K562 (cell line): Measurements from ENCODE around the gene SMG5. TPM values are rescaled to one million over a fixed set of nuclear protein-coding genes. Genes with fewer than 3 reads are reported as not detected.
A peak's percentile ranks its signal among the peaks of the same experiment; 100 is the strongest.

Experiments
- DPF2 ChIP-seq: fragments of 450-650 bp; IDR thresholded peaks from 2 replicates; pipeline ENCODE4 v1.6.1; 2016
- KLF6 ChIP-seq: fragments of 250-450 bp; sonication (Bioruptor Pico); IDR thresholded peaks from 2 replicates; pipeline ENCODE4 v1.4.0; 2020; ENCODE audit warnings: mild to moderate bottlenecking, moderate library complexity, borderline replicate concordance
- LCOR ChIP-seq: sonication (generic); formaldehyde crosslinking; IDR thresholded peaks from 2 replicates; pipeline ENCODE4 v1.8.0; 2022; ENCODE audit warnings: mild to moderate bottlenecking, missing genetic modification reagents
- MEF2D ChIP-seq: conservative IDR thresholded peaks from 2 replicates; pipeline ENCODE4 v1.6.1; 2016; ENCODE audit warnings: low read depth, missing genetic modification characterization, missing compliant biosample characterization
- MEIS2 ChIP-seq: fragments of 450-650 bp; IDR thresholded peaks from 2 replicates; pipeline ENCODE4 v1.6.1; 2014; ENCODE audit warnings: mild to moderate bottlenecking; ENCODE audit not compliant: partially characterized antibody
- MYNN ChIP-seq, 2 experiments: sonication (generic); formaldehyde crosslinking in 1 of 2; IDR thresholded peaks; 2 replicates each; pipeline versions ENCODE4 v1.5.0 to v1.6.1; 2016 to 2020; ENCODE audit warnings: antibody characterized with exemption in 1 of 2, missing genetic modification reagents in 1 of 2
- NCOR1 ChIP-seq: fragments of 450-650 bp; IDR thresholded peaks from 2 replicates; pipeline ENCODE4 v1.6.1; 2016; ENCODE audit warnings: mild to moderate bottlenecking, moderate library complexity
- ZNF644 ChIP-seq: fragments of 200-800 bp; sonication (Bioruptor generic); IDR thresholded peaks from 2 replicates; pipeline ENCODE4 v1.6.1; 2016; ENCODE audit warnings: low read depth, missing genetic modification characterization, missing compliant biosample characterization
- polyA plus RNA-seq, 8 experiments: library from polyadenylated mRNA; depleted of rRNA in 4 of 8; stranded (reverse) in 5 of 8; unstranded in 3 of 8; fragments of >200 nt; fragmentation: Nextera tagmentation in 2 of 8; fragmentation: Illumina TruSeq in 1 of 8; extraction: Ambion mirVana in 2 of 8; extraction: Trizol in 1 of 8; gene quantifications; 2 replicates each; pipeline versions ENCODE4 v1.2.1 to v1.2.3, GENCODE V29; 2011 to 2014; ENCODE audit warnings: inconsistent platforms in 1 of 8, missing spikeins in 1 of 8
- total RNA-seq, 7 experiments: library from RNA; depleted of rRNA in 6 of 7; stranded (reverse); fragments of >200 nt in 6 of 7; fragmentation: Illumina TruSeq in 2 of 7; extraction: Trizol in 2 of 7; gene quantifications; 2 replicates each; pipeline versions ENCODE4 v1.2.1 to v1.2.3, GENCODE V29; 2011 to 2021; ENCODE audit warnings: low replicate concordance in 1 of 7
- TF ChIP-seq, protein P1 (sequence below): sonication (generic); formaldehyde crosslinking; IDR thresholded peaks from 2 replicates; pipeline ENCODE4 v1.8.0; 2022; ENCODE audit warnings: mild to moderate bottlenecking, missing genetic modification reagents
- TF ChIP-seq, protein P2 (sequence below), 3 experiments: fragments of 200-800 bp in 1 of 3; sonication (Bioruptor generic) in 1 of 3; sonication (generic) in 1 of 3; formaldehyde crosslinking in 1 of 3; IDR thresholded peaks; 2 replicates each; pipeline versions ENCODE4 v1.6.1 to v1.8.0; 2016 to 2022; ENCODE audit warnings: mild to moderate bottlenecking in 2 of 3, missing compliant biosample characterization in 2 of 3, missing genetic modification characterization in 2 of 3, missing genetic modification reagents in 1 of 3
- TF ChIP-seq, protein P3 (sequence below): fragments of 250-450 bp; sonication (Bioruptor Pico); IDR thresholded peaks from 2 replicates; pipeline ENCODE4 v1.8.0; 2021; ENCODE audit warnings: borderline replicate concordance, mild to moderate bottlenecking, moderate library complexity; ENCODE audit not compliant: poor library complexity, severe bottlenecking
- TF ChIP-seq, protein P4 (sequence below), 2 experiments: fragments of 250-450 bp in 1 of 2; fragments of 450-650 bp in 1 of 2; sonication (Bioruptor Pico) in 1 of 2; IDR thresholded peaks; 2 replicates each; pipeline versions ENCODE4 v1.6.1 to v1.8.0; 2016 to 2021; ENCODE audit warnings: mild to moderate bottlenecking in 2 of 2, moderate library complexity in 2 of 2, missing compliant biosample characterization in 1 of 2, missing genetic modification characterization in 1 of 2
- TF ChIP-seq, protein P5 (sequence below): fragments of 450-650 bp; IDR thresholded peaks from 2 replicates; pipeline ENCODE4 v1.6.1; 2016; ENCODE audit warnings: antibody characterized with exemption
- TF ChIP-seq, protein P6 (sequence below), 2 experiments: fragments of 450-650 bp in 1 of 2; sonication (generic) in 1 of 2; formaldehyde crosslinking in 1 of 2; IDR thresholded peaks in 1 of 2; conservative IDR thresholded peaks in 1 of 2; 2 replicates each; pipeline versions ENCODE4 v1.6.1 to v1.8.1; 2016 to 2023; ENCODE audit warnings: mild to moderate bottlenecking in 2 of 2, moderate library complexity in 2 of 2, inconsistent platforms in 1 of 2, missing genetic modification reagents in 1 of 2
- TF ChIP-seq, protein P7 (sequence below), 2 experiments: fragments of 450-650 bp; conservative IDR thresholded peaks; 2 replicates each; pipeline ENCODE4 v1.6.1; 2017; ENCODE audit warnings: mild to moderate bottlenecking in 2 of 2, moderate library complexity in 2 of 2

SMG5 gene
- total and polyA plus RNA-seq, 9 of the 15 experiments (the other 6 are each of a cell fraction or from before 2014, with no cell fraction given): 1.4 to 85.9 (median 53.0) TPM

DNA sequence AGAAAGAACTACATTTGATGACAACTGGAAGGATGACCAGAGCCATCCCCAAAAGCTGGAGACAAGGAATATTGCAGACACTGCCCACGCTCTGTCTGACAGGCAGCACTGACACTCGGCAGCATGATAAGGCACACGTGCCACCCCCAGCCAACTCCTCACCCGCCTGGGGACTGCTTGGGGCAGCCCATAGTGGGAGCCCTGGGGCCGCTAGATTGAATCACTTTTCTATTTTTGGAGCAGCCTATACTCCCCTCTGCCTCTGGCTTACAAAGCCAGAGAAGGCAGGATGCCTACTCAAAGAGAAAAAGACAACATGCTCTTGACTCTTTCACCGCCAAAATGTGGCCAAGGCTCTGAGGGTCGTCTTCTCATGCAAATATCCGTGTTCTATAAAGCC, 1.3 kb downstream of the SMG5 start (continued):
- TF ChIP-seq, protein P1, sequence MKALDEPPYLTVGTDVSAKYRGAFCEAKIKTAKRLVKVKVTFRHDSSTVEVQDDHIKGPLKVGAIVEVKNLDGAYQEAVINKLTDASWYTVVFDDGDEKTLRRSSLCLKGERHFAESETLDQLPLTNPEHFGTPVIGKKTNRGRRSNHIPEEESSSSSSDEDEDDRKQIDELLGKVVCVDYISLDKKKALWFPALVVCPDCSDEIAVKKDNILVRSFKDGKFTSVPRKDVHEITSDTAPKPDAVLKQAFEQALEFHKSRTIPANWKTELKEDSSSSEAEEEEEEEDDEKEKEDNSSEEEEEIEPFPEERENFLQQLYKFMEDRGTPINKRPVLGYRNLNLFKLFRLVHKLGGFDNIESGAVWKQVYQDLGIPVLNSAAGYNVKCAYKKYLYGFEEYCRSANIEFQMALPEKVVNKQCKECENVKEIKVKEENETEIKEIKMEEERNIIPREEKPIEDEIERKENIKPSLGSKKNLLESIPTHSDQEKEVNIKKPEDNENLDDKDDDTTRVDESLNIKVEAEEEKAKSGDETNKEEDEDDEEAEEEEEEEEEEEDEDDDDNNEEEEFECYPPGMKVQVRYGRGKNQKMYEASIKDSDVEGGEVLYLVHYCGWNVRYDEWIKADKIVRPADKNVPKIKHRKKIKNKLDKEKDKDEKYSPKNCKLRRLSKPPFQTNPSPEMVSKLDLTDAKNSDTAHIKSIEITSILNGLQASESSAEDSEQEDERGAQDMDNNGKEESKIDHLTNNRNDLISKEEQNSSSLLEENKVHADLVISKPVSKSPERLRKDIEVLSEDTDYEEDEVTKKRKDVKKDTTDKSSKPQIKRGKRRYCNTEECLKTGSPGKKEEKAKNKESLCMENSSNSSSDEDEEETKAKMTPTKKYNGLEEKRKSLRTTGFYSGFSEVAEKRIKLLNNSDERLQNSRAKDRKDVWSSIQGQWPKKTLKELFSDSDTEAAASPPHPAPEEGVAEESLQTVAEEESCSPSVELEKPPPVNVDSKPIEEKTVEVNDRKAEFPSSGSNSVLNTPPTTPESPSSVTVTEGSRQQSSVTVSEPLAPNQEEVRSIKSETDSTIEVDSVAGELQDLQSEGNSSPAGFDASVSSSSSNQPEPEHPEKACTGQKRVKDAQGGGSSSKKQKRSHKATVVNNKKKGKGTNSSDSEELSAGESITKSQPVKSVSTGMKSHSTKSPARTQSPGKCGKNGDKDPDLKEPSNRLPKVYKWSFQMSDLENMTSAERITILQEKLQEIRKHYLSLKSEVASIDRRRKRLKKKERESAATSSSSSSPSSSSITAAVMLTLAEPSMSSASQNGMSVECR (CRISPR knock-in tag): peak; percentile 98
- TF ChIP-seq, protein P2, sequence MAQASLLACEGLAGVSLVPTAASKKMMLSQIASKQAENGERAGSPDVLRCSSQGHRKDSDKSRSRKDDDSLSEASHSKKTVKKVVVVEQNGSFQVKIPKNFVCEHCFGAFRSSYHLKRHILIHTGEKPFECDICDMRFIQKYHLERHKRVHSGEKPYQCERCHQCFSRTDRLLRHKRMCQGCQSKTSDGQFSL (CRISPR knock-in tag; IDR thresholded peaks at IDR 0.05): no peak
- TF ChIP-seq, protein P2 (tag; IDR thresholded peaks at IDR 0.05): no peak
- TF ChIP-seq, protein P3, sequence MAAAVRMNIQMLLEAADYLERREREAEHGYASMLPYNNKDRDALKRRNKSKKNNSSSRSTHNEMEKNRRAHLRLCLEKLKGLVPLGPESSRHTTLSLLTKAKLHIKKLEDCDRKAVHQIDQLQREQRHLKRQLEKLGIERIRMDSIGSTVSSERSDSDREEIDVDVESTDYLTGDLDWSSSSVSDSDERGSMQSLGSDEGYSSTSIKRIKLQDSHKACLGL (CRISPR knock-in tag): peak; percentile 87
- TF ChIP-seq MEIS2 (peak; percentile 37), DPF2 (peak; percentile 25; the same call in 1 of the 2 replicates), MYNN (IDR thresholded peaks at IDR 0.05) (0 out of 2 replicates have a peak, but pooled peaks have one; percentile 42), MYNN (CRISPR knock-in tag; IDR thresholded peaks at IDR 0.05) (no peak), NCOR1 (peak; percentile 51), KLF6 (CRISPR knock-in tag) (no peak), ZNF644 (tag) (no peak), LCOR (CRISPR knock-in tag) (peak; percentile 55; the same call in 1 of the 2 replicates), MEF2D (peak; percentile 94)
- TF ChIP-seq, protein P4, sequence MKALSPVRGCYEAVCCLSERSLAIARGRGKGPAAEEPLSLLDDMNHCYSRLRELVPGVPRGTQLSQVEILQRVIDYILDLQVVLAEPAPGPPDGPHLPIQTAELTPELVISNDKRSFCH (CRISPR knock-in tag; IDR thresholded peaks at IDR 0.05): no peak
- TF ChIP-seq, protein P4 (tag; IDR thresholded peaks at IDR 0.05): no peak
- TF ChIP-seq, protein P5, sequence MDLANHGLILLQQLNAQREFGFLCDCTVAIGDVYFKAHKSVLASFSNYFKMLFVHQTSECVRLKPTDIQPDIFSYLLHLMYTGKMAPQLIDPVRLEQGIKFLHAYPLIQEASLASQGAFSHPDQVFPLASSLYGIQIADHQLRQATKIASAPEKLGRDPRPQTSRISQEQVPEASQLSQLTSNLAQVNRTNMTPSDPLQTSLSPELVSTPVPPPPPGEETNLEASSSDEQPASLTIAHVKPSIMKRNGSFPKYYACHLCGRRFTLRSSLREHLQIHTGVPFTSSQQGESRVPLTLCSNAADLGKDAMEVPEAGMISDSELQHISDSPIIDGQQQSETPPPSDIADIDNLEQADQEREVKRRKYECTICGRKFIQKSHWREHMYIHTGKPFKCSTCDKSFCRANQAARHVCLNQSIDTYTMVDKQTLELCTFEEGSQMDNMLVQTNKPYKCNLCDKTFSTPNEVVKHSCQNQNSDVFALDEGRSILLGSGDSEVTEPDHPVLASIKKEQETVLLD: no peak
- TF ChIP-seq, protein P6, sequence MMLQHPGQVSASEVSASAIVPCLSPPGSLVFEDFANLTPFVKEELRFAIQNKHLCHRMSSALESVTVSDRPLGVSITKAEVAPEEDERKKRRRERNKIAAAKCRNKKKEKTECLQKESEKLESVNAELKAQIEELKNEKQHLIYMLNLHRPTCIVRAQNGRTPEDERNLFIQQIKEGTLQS (IDR thresholded peaks at IDR 0.05): peak; percentile 59
- TF ChIP-seq, protein P6 (CRISPR knock-in tag; conservative IDR thresholded peaks at IDR 0.05): no peak
- TF ChIP-seq, protein P7, sequence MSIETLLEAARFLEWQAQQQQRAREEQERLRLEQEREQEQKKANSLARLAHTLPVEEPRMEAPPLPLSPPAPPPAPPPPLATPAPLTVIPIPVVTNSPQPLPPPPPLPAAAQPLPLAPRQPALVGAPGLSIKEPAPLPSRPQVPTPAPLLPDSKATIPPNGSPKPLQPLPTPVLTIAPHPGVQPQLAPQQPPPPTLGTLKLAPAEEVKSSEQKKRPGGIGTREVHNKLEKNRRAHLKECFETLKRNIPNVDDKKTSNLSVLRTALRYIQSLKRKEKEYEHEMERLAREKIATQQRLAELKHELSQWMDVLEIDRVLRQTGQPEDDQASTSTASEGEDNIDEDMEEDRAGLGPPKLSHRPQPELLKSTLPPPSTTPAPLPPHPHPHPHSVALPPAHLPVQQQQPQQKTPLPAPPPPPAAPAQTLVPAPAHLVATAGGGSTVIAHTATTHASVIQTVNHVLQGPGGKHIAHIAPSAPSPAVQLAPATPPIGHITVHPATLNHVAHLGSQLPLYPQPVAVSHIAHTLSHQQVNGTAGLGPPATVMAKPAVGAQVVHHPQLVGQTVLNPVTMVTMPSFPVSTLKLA (conservative IDR thresholded peaks at IDR 0.05): peak; percentile 99
